HepG2 (cell line): ENCODE data around the gene MADD. TPM values are rescaled to one million over a fixed set of nuclear protein-coding genes. Genes with fewer than 3 reads are reported as not detected.

Experiments used
- CEBPG ChIP-seq: IDR thresholded peaks from 2 replicates; pipeline ENCODE4 v1.6.1; 2016
- FOXO1 ChIP-seq: sonication (generic); formaldehyde crosslinking; IDR thresholded peaks from 2 replicates; pipeline ENCODE4 v1.4.0; 2020; ENCODE audit warnings: missing genetic modification reagents
- GABPA ChIP-seq, 2 experiments: IDR thresholded peaks; 2 replicates each; pipeline ENCODE4 v1.6.1; 2011 to 2016; ENCODE audit warnings: low read depth in 2 of 2, low read length in 1 of 2, missing biosample characterization in 1 of 2, missing genetic modification characterization in 1 of 2
- GFI1 ChIP-seq: sonication (generic); formaldehyde crosslinking; IDR thresholded peaks from 2 replicates; pipeline ENCODE4 v1.5.0; 2020; ENCODE audit warnings: missing genetic modification reagents, mild to moderate bottlenecking, borderline replicate concordance
- HOXA3 ChIP-seq: sonication (generic); formaldehyde crosslinking; IDR thresholded peaks from 2 replicates; pipeline ENCODE4 v1.5.0; 2020; ENCODE audit warnings: missing genetic modification reagents
- KLF6 ChIP-seq: IDR thresholded peaks from 2 replicates; pipeline ENCODE4 v1.8.0; 2016; ENCODE audit warnings: missing biosample characterization, missing genetic modification reagents
- POGZ ChIP-seq: sonication (generic); formaldehyde crosslinking; IDR thresholded peaks from 2 replicates; pipeline ENCODE4 v1.4.0; 2020; ENCODE audit warnings: mild to moderate bottlenecking, missing genetic modification reagents
- RARA ChIP-seq: IDR thresholded peaks from 2 replicates; pipeline ENCODE4 v1.6.1; 2016; ENCODE audit warnings: missing genetic modification reagents, missing compliant biosample characterization
- SOX5 ChIP-seq: IDR thresholded peaks from 2 replicates; pipeline ENCODE4 v1.6.1; 2016; ENCODE audit warnings: borderline replicate concordance
- THAP11 ChIP-seq: IDR thresholded peaks from 2 replicates; pipeline ENCODE4 v1.6.1; 2016; ENCODE audit warnings: missing biosample characterization, missing genetic modification reagents
- ZFP41 ChIP-seq: sonication (generic); formaldehyde crosslinking; IDR thresholded peaks from 2 replicates; pipeline ENCODE4 v1.4.0; 2020; ENCODE audit warnings: mild to moderate bottlenecking, missing genetic modification reagents, borderline replicate concordance
- ZMYM2 ChIP-seq: sonication (generic); formaldehyde crosslinking; IDR thresholded peaks from 2 replicates; pipeline ENCODE4 v1.8.0; 2022; ENCODE audit warnings: mild to moderate bottlenecking, missing genetic modification reagents
- ZNF460 ChIP-seq: sonication (generic); formaldehyde crosslinking; IDR thresholded peaks from 2 replicates; pipeline ENCODE4 v1.5.1; 2020; ENCODE audit warnings: missing genetic modification reagents, mild to moderate bottlenecking, borderline replicate concordance
- polyA plus RNA-seq, 8 experiments: library from polyadenylated mRNA; depleted of rRNA in 3 of 8; stranded (reverse) in 7 of 8; unstranded in 1 of 8; fragments of >200 nt; fragmentation: Illumina TruSeq in 4 of 8; extraction: Trizol in 4 of 8; gene quantifications; 2 replicates each; pipeline versions ENCODE4 v1.2.1 to v1.2.3, GENCODE V29; 2011 to 2016; ENCODE audit warnings: low read depth in 4 of 8, missing spikeins in 1 of 8, mixed read lengths in 1 of 8; ENCODE audit not compliant: insufficient read depth in 1 of 8
- total RNA-seq, 5 experiments: library from RNA; depleted of rRNA; stranded (reverse); fragments of >200 nt; fragmentation: Illumina TruSeq; extraction: Trizol; gene quantifications; 2 replicates each; pipeline ENCODE4 v1.2.3, GENCODE V29; 2016; ENCODE audit warnings: low read depth in 1 of 5
- TF ChIP-seq, protein P1 (sequence below), 2 experiments: fragments of 450-650 bp in 1 of 2; sonication (generic) in 1 of 2; formaldehyde crosslinking; IDR thresholded peaks; 2 replicates each; pipeline versions ENCODE4 v1.5.0 to v1.8.0; 2020 to 2022; ENCODE audit warnings: mild to moderate bottlenecking in 1 of 2, missing genetic modification reagents in 1 of 2
- TF ChIP-seq, protein P2 (sequence below): IDR thresholded peaks from 2 replicates; pipeline ENCODE4 v1.6.1; 2016; ENCODE audit warnings: missing biosample characterization, missing genetic modification reagents, low read depth
- TF ChIP-seq, protein P3 (sequence below): sonication (generic); formaldehyde crosslinking; IDR thresholded peaks from 2 replicates; pipeline ENCODE4 v1.4.0; 2020; ENCODE audit warnings: mild to moderate bottlenecking, low read depth, missing genetic modification reagents
- TF ChIP-seq, protein P4 (sequence below): sonication (generic); formaldehyde crosslinking; conservative IDR thresholded peaks from 2 replicates; pipeline ENCODE4 v1.4.0; 2020; ENCODE audit warnings: mild to moderate bottlenecking, missing genetic modification reagents, moderate library complexity
- TF ChIP-seq, protein P5 (sequence below): sonication (generic); formaldehyde crosslinking; IDR thresholded peaks from 2 replicates; pipeline ENCODE4 v1.4.0; 2020; ENCODE audit warnings: missing genetic modification reagents

Gene MADD
- total and polyA plus RNA-seq, 2 of the 13 experiments (the other 11 are each of a cell fraction or from before 2014, with no cell fraction given): 18.0 to 29.2 TPM

DNA sequence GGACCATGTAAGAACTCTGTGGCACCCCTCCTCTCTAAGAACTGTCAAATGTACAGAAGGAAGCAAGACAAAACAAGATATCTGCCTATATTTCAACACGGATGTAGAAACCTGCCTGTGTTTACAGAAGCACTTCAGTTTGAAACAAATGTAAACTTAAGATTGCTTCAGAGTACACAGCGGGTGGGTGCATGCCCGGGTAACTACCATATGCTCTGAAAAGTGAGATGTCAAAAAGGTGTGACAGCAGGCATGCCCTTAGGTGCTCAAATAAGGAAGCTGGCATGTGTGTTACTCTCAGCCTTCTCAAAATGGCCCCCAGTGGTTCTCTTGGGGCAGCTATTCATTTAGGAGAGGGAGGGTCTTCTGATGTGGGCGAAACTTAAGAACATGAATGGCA is 26.5 kb upstream of the MADD start (continued):
- TF ChIP-seq ZMYM2 (CRISPR knock-in tag) (no peak), ZFP41 (CRISPR knock-in tag) (no peak), ZNF460 (CRISPR knock-in tag) (no peak), THAP11 (CRISPR knock-in tag) (peak; percentile 72), HOXA3 (0 out of 2 replicates have a peak, but pooled peaks have one; percentile 13), RARA (CRISPR knock-in tag) (peak; percentile 83), POGZ (CRISPR knock-in tag) (no peak), GABPA (IDR thresholded peaks at IDR 0.05; ENCODE audit: low read depth, low read length) (no peak), GABPA (CRISPR knock-in tag; IDR thresholded peaks at IDR 0.05; ENCODE audit: low read depth) (peak; percentile 36; the same call in 1 of the 2 replicates), SOX5 (CRISPR knock-in tag) (peak; percentile 63; the same call in 1 of the 2 replicates), KLF6 (CRISPR knock-in tag) (peak; percentile 36; the same call in 1 of the 2 replicates), FOXO1 (0 out of 2 replicates have a peak, but pooled peaks have one; percentile 14), GFI1 (CRISPR knock-in tag) (no peak), CEBPG (CRISPR knock-in tag) (peak; percentile 81)
- TF ChIP-seq, protein P1, sequence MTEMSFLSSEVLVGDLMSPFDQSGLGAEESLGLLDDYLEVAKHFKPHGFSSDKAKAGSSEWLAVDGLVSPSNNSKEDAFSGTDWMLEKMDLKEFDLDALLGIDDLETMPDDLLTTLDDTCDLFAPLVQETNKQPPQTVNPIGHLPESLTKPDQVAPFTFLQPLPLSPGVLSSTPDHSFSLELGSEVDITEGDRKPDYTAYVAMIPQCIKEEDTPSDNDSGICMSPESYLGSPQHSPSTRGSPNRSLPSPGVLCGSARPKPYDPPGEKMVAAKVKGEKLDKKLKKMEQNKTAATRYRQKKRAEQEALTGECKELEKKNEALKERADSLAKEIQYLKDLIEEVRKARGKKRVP (CRISPR knock-in tag; IDR thresholded peaks at IDR 0.05): peak in 1 of 2 experiments; percentile 56; a peak in 1 of 4 replicates
- TF ChIP-seq, protein P2, sequence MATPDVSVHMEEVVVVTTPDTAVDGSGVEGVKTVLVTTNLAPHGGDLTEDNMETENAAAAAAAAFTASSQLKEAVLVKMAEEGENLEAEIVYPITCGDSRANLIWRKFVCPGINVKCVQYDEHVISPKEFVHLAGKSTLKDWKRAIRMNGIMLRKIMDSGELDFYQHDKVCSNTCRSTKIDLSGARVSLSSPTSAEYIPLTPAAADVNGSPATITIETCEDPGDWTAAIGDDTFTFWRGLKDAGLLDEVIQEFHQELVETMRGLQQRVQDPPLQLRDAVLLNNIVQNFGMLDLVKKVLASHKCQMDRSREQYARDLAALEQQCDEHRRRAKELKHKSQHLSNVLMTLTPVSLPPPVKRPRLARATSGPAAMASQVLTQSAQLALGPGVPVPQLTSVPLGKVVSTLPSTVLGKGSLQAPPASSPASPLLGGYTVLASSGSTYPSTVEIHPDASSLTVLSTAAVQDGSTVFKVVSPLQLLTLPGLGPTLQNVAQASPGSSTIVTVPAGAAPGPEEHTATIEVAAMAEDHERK: no peak
- TF ChIP-seq, protein P3, sequence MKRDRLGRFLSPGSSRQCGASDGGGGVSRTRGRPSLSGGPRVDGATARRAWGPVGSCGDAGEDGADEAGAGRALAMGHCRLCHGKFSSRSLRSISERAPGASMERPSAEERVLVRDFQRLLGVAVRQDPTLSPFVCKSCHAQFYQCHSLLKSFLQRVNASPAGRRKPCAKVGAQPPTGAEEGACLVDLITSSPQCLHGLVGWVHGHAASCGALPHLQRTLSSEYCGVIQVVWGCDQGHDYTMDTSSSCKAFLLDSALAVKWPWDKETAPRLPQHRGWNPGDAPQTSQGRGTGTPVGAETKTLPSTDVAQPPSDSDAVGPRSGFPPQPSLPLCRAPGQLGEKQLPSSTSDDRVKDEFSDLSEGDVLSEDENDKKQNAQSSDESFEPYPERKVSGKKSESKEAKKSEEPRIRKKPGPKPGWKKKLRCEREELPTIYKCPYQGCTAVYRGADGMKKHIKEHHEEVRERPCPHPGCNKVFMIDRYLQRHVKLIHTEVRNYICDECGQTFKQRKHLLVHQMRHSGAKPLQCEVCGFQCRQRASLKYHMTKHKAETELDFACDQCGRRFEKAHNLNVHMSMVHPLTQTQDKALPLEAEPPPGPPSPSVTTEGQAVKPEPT (CRISPR knock-in tag): no peak
- TF ChIP-seq, protein P4, sequence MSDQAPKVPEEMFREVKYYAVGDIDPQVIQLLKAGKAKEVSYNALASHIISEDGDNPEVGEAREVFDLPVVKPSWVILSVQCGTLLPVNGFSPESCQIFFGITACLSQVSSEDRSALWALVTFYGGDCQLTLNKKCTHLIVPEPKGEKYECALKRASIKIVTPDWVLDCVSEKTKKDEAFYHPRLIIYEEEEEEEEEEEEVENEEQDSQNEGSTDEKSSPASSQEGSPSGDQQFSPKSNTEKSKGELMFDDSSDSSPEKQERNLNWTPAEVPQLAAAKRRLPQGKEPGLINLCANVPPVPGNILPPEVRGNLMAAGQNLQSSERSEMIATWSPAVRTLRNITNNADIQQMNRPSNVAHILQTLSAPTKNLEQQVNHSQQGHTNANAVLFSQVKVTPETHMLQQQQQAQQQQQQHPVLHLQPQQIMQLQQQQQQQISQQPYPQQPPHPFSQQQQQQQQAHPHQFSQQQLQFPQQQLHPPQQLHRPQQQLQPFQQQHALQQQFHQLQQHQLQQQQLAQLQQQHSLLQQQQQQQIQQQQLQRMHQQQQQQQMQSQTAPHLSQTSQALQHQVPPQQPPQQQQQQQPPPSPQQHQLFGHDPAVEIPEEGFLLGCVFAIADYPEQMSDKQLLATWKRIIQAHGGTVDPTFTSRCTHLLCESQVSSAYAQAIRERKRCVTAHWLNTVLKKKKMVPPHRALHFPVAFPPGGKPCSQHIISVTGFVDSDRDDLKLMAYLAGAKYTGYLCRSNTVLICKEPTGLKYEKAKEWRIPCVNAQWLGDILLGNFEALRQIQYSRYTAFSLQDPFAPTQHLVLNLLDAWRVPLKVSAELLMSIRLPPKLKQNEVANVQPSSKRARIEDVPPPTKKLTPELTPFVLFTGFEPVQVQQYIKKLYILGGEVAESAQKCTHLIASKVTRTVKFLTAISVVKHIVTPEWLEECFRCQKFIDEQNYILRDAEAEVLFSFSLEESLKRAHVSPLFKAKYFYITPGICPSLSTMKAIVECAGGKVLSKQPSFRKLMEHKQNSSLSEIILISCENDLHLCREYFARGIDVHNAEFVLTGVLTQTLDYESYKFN (CRISPR knock-in tag): peak; percentile 62; the same call in 1 of the 2 replicates
- TF ChIP-seq, protein P5, sequence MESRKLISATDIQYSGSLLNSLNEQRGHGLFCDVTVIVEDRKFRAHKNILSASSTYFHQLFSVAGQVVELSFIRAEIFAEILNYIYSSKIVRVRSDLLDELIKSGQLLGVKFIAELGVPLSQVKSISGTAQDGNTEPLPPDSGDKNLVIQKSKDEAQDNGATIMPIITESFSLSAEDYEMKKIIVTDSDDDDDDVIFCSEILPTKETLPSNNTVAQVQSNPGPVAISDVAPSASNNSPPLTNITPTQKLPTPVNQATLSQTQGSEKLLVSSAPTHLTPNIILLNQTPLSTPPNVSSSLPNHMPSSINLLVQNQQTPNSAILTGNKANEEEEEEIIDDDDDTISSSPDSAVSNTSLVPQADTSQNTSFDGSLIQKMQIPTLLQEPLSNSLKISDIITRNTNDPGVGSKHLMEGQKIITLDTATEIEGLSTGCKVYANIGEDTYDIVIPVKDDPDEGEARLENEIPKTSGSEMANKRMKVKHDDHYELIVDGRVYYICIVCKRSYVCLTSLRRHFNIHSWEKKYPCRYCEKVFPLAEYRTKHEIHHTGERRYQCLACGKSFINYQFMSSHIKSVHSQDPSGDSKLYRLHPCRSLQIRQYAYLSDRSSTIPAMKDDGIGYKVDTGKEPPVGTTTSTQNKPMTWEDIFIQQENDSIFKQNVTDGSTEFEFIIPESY: peak; percentile 37; the same call in 1 of the 2 replicates
